Medulla oblongata (tissue), 1 donor: ENCODE measurements around the gene MATK.

Experiments
- DNase-seq: peaks from one replicate; pipeline ENCODE4 v3.0.0-alpha.2; 2015; ENCODE audit errors: extremely low spot score

MATK gene

GRCh38 chr19:3751236-3751635 lies 34.9 kb downstream of the MATK start:
- DNase-seq: no peak

GRCh38 chr19:3750211-3750610 lies 36.0 kb downstream of the MATK start:
- no peak for DNase-seq

- DNase-seq: no peak
Observed at GRCh38 chr19:3748965-3749364, 37.2 kb downstream of the MATK start.

- DNase-seq: no peak
Observed at GRCh38 chr19:3746371-3747056, 39.7 kb downstream of the MATK start.

- DNase-seq: no peak
Observed at GRCh38 chr19:3745363-3746045, 40.7 kb downstream of the MATK start.

GRCh38 chr19:3743486-3743885 lies 42.7 kb downstream of the MATK start:
- DNase-seq: no peak

- no peak for DNase-seq
Observed at GRCh38 chr19:3740431-3740830, 45.8 kb downstream of the MATK start.

- no peak for DNase-seq
Observed at GRCh38 chr19:3738477-3739220, 47.5 kb downstream of the MATK start.

GRCh38 chr19:3737487-3738205 lies 48.5 kb downstream of the MATK start:
- no peak for DNase-seq

GRCh38 chr19:3736106-3736724 lies 50.0 kb downstream of the MATK start:
- no peak for DNase-seq

GRCh38 chr19:3734310-3734600 lies 51.9 kb downstream of the MATK start:
- DNase-seq: no peak

GRCh38 chr19:3733549-3734309 lies 52.5 kb downstream of the MATK start:
- no peak for DNase-seq

- no peak for DNase-seq
Observed at GRCh38 chr19:3732108-3732507, 54.1 kb downstream of the MATK start.

GRCh38 chr19:3730457-3730958 lies 55.7 kb downstream of the MATK start:
- DNase-seq: no peak
